GM12873 (cell line): Measurements from ENCODE around the gene PIK3R6.

Source experiments
- TF ChIP-seq, protein P1 (sequence below): IDR thresholded peaks from 2 replicates; pipeline ENCODE4 v1.5.1; 2012; ENCODE audit warnings: low read depth, mild to moderate bottlenecking, moderate library complexity, low read length, control low read depth; ENCODE audit not compliant: insufficient read depth; ENCODE audit errors: missing control alignments

The PIK3R6 gene

DNA sequence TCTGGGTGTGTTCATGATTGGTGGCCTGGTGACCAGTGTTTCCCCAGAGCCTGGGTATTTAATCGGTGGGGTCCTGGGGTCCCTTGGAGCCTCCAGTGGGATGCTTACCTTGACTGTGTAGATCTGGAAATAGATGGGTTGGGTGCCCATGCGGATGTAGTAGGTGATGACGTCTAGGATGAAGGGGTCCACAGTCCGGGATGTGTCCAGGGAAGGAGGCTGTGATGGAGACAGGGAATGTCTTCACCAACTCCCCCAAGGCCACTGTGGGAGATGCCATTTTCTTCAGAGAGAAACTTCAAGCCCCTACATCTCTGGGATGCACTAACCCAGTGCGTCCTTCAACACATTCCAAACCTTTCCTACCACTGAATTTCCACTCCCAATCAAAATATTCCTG is 44.2 kb downstream of the PIK3R6 start:
- TF ChIP-seq, protein P1, sequence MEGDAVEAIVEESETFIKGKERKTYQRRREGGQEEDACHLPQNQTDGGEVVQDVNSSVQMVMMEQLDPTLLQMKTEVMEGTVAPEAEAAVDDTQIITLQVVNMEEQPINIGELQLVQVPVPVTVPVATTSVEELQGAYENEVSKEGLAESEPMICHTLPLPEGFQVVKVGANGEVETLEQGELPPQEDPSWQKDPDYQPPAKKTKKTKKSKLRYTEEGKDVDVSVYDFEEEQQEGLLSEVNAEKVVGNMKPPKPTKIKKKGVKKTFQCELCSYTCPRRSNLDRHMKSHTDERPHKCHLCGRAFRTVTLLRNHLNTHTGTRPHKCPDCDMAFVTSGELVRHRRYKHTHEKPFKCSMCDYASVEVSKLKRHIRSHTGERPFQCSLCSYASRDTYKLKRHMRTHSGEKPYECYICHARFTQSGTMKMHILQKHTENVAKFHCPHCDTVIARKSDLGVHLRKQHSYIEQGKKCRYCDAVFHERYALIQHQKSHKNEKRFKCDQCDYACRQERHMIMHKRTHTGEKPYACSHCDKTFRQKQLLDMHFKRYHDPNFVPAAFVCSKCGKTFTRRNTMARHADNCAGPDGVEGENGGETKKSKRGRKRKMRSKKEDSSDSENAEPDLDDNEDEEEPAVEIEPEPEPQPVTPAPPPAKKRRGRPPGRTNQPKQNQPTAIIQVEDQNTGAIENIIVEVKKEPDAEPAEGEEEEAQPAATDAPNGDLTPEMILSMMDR: no peak

GRCh38 chr17:8822401-8823035 is 45.0 kb downstream of the PIK3R6 start:
- TF ChIP-seq, protein P1: no peak

DNA sequence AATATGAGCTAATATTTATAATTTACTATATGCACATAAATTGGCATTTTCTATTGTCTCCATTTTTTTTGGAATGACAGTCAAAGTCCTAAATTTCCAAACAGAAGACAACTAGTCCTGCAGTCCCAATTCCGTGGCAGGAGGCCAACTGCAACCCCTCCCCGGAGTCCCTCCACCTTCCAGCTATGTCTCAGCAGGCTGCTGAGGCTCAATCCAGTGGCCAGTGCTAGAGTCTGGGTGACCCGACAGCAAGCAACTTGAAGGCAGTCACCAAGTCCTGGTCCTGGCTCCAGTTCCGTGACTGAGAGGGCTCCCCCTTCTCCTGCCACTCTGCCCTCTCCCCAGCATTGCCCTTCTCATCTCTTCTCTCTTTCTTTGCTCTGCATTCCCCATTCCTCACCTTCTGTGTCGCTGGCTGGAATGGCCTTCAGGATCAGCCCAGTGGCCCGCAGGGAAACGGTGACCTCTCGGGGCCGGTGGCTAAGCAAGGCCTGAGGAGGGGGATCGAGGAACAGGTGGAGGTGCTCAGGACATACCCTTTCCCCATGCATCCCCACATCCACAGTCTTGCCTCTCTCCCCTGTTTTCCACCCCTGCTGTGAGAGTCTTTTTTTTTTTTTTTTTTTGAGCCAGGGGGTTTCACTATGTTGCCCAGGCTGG is 45.9 kb downstream of the PIK3R6 start:
- TF ChIP-seq, protein P1: no peak

- TF ChIP-seq, protein P1: no peak
Measured at GRCh38 chr17:8820311-8821010, 47.0 kb downstream of the PIK3R6 start.

DNA sequence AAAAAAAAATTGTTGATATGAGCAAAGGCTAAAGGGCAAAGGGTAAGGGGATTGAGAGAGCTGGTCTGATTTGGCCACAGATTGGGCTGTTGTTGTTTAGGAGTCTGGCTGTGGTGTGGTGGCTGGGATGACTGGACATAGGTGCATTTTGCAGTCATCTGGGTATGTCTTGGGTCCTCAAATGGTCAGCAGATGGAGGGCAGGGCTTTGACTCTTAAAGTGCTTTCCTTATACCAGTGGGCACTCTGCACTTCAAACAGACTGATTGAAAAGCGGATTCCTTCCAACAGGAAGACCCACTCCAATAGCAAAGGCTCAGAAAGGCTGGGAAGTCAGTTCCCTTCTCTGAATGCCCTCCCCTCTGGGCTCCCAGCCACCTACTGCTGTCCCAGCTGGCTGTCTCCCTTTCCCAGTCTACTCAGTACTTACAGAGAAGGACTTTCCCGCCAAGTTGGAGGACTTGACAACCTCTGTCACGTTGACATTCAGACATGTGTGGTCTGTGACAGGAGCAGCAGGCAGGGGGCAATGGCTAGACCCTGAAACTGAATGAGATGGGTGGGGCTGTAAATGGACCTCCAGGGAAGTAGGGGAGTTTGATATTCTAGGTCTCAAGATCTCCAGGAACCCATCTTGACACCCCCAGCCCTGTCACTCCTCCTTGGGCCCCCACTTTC is 48.7 kb downstream of the PIK3R6 start:
- TF ChIP-seq, protein P1: no peak

DNA sequence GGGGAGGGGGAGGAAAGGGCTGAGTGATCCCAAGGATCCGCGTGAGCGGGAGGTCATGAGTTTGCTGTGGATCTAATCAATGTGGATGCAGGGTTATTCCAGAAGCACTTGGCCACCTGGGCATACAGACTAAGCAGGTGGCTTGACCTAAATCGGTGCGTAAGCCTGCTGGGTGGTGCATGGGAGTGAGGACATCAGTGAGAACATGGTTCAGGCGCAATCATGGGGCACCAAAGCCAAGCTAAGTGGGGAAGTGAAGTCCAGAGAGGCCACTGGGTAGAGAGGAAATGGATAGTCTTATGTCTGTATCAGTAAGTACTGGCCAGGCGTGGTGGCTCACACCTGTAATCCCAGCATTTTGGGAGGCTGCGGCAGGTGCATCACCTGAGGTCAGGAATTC is 49.4 kb downstream of the PIK3R6 start:
- TF ChIP-seq, protein P1: no peak
